GM19351 (cell line): Measurements from ENCODE around the gene ZNF746.
"Not testable (repeated sequence)": the region's sequence is repeated elsewhere in the genome, so short reads cannot be mapped to it uniquely, and the experiment has no call there.

Experiments used
- ATAC-seq: cut with Tn5 transposase; IDR thresholded peaks from one replicate; pipeline ENCODE4 v1.9.1; 2021; ENCODE audit warnings: mild to moderate bottlenecking, moderate library complexity; ENCODE audit not compliant: unreplicated experiment

The ZNF746 gene

GRCh38 chr7:149459540-149460452 is 37.8 kb downstream of the ZNF746 start:
- ATAC-seq, result peak; percentile 33

- ATAC-seq, result no peak
Measured at GRCh38 chr7:149459201-149459539, 38.4 kb downstream of the ZNF746 start.

- ATAC-seq, result no peak
Measured at GRCh38 chr7:149458235-149458634, 39.4 kb downstream of the ZNF746 start.

- no peak for ATAC-seq
Measured at GRCh38 chr7:149457766-149458165, 39.8 kb downstream of the ZNF746 start.

- ATAC-seq, result no peak
Measured at GRCh38 chr7:149456506-149457421, 40.8 kb downstream of the ZNF746 start.

- ATAC-seq, result no peak
Measured at GRCh38 chr7:149455175-149455950, 42.2 kb downstream of the ZNF746 start.

- no peak for ATAC-seq
Measured at GRCh38 chr7:149454750-149455149, 42.9 kb downstream of the ZNF746 start.

- ATAC-seq, result no peak
Measured at GRCh38 chr7:149454006-149454405, 43.6 kb downstream of the ZNF746 start.

- ATAC-seq, result no peak
Measured at GRCh38 chr7:149450821-149451220, 46.8 kb downstream of the ZNF746 start.

- no peak for ATAC-seq
Measured at GRCh38 chr7:149449897-149450296, 47.7 kb downstream of the ZNF746 start.

GRCh38 chr7:149448961-149449360 is 48.6 kb downstream of the ZNF746 start:
- no peak for ATAC-seq

GRCh38 chr7:149446026-149446425 is 51.6 kb downstream of the ZNF746 start:
- not testable (repeated sequence) for ATAC-seq

- no peak for ATAC-seq
Measured at GRCh38 chr7:149444287-149444686, 53.3 kb downstream of the ZNF746 start.

- no peak for ATAC-seq
Measured at GRCh38 chr7:149443523-149443922, 54.1 kb downstream of the ZNF746 start.

GRCh38 chr7:149442924-149443323 is 54.7 kb downstream of the ZNF746 start:
- no peak for ATAC-seq

GRCh38 chr7:149440222-149440621 is 57.4 kb downstream of the ZNF746 start:
- ATAC-seq, result no peak

GRCh38 chr7:149436358-149436757 is 61.3 kb downstream of the ZNF746 start:
- no peak for ATAC-seq

GRCh38 chr7:149433124-149433523 is 64.5 kb downstream of the ZNF746 start:
- ATAC-seq, result no peak

GRCh38 chr7:149432121-149432691 is 65.4 kb downstream of the ZNF746 start:
- ATAC-seq, result no peak

- ATAC-seq, result no peak
Measured at GRCh38 chr7:149431486-149432120, 66.0 kb downstream of the ZNF746 start.
